Iris pigment epithelial cell (primary cell): Measurements from ENCODE around the gene IRAK2.
"Not testable (repeated sequence)": the region's sequence is repeated elsewhere in the genome, so short reads cannot be mapped to it uniquely, and the experiment has no call there.

Experiments
- DNase-seq: peaks from one replicate; pipeline ENCODE4 v3.0.0-alpha.2; 2011; ENCODE audit warnings: low read depth

The IRAK2 gene

DNA sequence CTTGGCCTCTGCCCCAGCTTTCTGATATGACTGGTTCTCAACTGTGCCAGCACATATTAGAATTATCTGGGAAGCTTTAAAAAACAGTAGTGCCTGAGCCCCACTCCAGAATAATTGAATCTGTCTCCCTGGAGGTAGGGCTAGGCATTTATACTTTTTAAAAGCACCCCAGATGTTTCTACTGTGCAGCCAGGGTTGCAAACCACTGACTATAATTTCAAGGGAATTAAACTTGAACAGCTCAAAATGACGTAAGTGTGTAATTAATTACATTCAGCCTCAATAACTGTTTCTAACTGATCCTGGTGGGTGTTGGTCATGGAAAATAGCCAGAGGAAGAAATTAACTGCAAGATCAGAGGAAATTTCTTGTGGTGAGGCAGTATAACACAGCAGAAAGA, 4.4 kb upstream of the IRAK2 start:
- no peak for DNase-seq

DNA sequence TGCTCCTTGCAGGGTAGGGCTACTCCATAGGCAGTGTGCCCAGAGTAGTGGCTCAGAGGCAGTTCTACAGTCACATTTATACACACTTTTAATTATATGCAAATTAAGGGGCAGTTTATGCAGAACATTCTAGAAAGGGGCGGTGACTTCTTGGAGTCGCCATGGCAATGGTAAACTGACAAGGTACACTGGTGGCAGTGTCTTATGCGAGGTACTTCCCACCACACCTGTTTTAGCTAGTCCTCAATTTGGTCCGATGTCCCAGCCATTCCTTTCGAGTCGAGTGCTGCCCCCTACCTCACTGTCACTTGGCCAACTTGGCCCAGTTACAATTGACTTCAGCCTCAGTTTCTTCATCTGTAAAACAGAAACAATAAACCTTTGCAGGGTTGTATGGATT, 3.8 kb upstream of the IRAK2 start:
- DNase-seq: no peak

DNA sequence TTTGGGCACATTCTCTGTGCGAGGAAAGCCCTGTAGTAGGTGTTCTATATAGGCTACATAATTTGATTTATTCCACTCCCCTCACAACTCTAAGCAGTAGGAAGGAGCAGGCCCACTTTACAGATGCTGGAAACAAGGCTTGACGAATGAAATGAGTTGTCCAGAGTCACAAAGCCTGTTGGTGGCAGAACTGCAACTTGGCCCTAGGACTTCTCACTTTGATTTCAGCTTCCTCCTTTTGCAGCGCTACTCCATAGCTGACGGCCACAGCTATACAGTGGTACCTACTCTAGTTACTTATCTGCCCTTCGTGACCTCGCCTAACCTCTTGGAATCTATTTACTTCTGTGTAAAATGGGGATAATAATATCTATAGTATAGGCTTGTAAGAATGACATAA, 2.5 kb upstream of the IRAK2 start:
- DNase-seq: no peak

DNA sequence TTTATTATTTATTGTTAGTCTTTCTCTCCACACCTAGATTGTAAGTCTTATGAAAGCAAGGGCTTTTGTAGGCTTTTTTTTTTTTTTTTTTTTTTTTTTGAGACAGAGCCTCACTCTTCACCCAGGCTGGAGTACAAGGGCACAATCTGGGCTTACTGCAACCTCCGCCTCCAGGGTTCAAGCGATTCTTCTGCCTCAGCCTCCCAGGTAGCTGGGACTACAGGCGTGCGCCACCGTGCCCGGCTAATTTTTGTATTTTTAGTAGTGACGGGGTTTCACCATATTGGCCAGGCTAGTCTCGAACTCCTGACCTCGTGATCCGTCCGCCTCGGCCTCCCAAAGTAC, 546 bp upstream of the IRAK2 start:
- DNase-seq: not testable (repeated sequence)

DNA sequence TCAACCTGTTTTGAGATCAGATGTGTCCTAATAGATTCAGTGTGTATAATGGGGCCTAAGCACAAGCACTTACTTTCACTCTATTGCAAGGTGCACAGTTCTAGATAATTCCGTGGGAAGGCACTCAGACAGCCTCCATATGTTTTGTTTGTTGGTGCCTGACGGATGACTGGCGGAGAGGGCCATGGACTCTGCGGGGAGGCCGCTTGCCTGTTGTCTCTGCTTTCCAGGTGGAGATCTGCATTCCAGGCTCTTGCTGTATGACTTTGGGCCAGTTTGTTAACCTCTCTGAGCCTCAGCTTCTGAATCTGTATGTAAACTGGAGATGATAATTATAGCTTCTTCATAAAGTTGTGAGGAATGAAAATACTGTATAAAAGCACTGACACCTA, 1.5 kb downstream of the IRAK2 start:
- no peak for DNase-seq

DNA sequence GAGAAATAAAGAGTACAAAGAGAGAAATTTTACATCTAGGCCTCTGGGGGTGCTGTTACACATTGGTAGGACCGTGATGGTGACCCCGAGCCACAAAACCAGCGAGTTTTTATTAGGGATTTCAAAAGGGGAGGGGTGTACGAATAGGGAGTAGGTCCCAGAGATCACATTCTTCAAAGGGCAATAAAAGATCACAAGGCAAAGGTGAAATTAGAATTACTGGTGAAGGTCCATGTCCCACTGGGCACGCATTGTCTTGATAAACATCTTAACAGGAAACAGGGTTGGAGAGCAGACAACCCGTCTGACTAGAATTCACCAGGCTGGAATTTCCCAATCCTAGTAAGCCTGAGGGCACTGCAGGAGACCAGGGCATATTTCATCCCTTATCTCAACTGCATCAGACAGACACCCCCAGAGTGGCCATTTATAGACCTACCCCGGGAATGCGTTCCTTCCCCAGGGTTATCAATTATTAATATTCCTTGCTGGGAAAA, 4.3 kb downstream of the IRAK2 start:
- DNase-seq: no peak

DNA sequence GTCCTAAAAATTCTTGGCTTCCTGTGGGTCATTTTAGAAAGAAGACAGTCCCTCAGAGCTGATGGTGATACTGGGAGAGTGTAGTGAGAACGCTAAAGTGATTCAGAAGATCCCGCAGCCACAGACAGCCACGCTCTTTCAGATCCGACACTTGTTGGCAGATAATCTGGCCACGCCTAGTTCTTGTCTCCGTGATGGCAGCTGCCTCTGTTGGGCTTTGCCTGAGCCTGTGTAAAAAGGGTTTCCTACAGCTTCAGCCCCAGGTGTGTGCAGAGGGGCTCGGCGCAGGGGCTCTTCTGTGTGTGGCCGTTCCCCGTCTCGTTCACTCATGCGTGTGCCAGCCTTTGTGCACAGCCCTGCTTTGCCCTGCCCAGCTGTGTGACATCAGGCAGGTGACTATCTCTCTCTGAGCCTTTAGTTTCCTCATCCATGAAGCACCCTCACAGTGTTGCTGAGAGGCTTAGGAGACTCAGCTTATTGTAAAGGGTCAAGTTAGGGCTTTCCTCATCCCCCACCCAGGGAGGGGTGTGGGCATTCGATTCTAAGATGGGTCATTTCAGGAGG, 6.3 kb downstream of the IRAK2 start:
- no peak for DNase-seq

DNA sequence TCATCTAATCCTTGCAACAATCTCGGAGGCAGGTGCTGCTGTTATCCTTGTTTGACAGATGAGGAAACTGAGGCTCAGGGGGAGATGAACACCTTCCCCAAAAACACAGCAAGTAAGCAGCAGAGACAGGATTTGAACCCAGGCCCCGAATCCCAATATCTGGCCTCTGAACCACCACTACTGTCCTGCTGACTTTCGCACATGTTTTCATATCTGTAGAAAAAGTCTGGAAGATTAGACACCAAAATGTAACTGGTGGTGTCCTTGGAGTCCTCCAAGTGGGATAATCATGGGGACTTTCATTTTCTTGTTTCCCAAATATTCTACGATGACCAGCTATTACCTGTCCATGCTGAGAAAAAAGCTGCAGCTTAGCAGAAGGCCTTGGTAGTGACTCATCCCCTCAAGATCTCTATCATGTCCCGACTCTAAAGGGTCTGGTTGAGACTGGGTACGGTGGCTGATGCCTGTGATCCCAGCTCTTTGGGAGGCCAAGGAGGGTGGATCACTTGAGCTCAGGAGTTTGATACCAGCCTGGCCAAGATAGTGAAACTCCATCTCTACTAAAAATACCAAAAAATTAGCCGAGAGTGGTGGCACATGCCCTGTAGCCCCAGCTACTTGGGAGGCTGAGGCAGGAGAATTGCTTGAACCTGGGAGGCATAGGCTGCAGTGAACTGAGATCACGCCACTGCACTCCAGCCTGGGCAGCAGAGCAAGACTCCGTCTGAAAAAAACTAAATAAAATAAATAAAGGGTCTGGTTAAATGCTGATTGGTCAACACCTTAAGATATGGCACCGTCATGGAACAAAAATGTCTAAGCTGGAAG, 8.6 kb downstream of the IRAK2 start:
- peak; percentile 72 for DNase-seq

DNA sequence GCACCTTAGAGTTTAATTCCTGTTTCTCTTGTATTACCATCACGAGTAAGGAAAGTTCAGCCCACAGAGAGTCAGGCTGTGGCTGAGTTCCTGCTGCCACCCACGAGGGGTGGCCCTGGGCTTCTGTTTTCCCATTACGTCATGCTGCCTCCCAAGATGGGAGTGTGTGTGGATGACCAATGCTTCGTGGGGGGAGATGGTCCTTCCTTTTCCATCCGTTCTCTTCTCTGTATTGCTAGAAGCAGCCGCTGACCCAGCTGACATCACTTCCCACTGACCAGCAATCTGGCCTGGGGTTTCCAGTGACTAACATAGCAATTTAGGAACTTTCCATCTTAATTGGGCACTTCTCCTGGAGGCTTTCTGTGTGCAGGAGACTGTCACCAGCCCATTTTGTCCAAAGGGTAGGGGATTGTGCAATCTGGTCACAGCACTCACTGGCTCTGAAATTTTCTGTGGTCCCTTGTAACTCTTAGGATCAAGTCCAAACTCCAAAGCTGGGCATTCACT, 9.3 kb downstream of the IRAK2 start:
- DNase-seq: peak; percentile 99

DNA sequence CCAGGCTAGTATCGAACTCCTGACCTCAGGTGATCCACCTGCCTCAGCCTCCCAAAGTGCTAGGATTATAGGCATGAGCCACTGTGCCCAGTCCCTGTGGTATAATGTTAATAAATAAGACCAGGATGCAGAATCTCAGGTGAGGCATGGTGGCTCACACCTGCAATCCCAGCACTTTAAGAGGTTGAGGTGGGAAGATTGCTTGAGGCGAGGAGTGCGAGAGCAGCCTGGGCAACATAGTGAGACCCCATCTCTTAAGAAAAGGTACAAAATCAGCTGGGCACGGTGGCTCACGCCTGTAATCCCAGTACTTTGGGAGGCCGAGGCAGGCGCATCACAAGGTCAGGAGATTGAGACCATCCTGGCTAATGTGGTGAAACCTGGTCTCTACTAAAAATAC, 10.6 kb downstream of the IRAK2 start:
- not testable (repeated sequence) for DNase-seq

DNA sequence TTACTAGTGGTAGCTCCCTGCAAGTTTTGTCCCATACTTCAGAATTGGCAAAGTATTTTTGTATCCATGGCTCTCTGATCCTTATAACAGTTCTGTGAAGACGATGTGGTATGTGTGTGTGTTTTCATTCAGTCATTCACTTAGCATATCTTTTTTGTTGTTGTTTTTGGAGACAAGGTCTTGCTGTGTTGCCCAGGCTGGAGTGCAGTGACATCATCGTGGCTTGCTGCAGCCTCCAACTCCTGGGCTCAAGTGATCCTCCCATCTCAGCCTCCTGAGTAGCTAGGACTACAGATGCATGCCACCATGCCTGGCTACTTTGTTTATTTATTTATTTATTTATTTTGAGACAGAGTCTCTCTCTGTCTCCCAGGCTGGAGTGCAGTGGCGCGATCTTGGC, 11.4 kb downstream of the IRAK2 start:
- DNase-seq: not testable (repeated sequence)

DNA sequence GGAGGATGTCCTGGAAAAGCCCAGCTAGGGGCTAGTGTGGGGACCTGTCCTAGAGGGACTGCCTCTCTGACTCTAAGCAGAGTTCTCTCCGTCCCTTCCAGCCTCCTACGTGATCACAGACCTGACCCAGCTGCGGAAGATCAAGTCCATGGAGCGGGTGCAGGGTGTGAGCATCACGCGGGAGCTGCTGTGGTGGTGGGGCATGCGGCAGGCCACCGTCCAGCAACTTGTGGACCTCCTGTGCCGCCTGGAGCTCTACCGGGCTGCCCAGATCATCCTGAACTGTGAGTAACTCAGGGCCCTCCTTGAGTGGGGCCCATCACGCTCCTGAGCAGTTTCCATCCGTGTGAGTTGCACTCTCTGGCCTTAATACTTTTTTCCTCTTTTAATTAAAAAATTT, 13.0 kb downstream of the IRAK2 start:
- DNase-seq: no peak

DNA sequence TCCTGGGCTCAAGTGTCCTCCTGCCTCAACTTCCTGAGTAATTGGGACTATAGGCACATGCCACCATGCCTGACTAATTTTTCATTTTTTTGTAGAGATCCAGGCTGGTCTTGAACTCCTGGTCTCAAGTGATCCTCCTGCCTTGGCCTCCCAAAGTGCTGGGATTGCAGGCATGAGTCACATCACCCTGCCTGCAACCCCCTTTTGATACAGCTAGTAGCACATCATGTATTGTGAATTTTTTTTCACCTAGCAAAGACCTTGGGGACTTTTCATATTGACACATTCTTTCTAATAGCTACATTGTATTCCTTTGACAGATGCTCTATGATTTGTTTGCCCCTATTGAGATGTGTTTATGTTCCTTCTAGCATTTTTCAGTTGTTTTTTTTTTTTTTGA, 14.2 kb downstream of the IRAK2 start:
- no peak for DNase-seq

DNA sequence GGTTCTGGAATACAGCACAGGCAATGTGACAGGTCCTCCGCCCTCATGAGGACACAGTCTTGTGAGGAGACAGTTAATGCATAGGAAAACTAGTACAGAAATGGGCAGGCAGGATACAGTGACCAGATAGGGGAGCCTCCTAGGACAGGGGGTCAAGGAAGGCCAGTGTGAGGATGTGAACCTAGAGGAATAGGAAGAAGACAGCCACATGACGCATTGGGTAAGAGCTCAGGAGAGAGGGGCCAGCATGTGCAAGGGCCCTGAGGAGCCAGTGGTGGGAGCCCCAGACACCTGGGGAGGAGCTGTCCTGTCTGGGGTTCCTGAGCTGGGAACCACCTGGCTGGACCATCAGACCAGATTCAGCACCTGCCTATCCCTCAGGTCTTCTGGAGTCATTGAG, 15.6 kb downstream of the IRAK2 start:
- no peak for DNase-seq

DNA sequence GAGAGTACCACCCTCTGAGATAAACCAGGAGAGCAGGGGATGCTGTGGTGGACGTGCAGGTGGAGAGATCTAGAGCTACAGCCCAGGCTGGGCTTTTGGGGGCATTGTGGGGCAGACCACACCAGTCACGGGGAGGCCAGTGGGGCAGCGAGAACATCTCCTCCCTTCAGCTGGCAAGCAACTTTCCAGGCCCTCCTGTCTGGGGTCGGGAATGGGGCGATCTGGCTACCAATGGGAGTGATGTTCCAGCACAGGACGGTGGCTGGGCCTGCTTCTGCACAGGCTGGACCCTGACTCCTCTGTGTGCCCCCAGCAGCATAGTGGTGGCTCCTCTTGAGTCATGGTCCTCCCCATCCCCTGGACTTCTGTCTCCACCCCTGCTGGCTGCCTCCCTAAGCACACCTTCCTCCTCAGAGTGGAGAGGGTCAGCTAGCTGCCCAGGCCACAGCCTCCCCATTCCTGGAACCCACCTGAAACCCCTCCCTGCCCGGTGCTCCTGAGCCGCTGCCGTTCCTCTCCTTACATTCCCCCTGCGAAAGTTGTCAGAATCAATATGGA, 16.1 kb downstream of the IRAK2 start:
- no peak for DNase-seq

DNA sequence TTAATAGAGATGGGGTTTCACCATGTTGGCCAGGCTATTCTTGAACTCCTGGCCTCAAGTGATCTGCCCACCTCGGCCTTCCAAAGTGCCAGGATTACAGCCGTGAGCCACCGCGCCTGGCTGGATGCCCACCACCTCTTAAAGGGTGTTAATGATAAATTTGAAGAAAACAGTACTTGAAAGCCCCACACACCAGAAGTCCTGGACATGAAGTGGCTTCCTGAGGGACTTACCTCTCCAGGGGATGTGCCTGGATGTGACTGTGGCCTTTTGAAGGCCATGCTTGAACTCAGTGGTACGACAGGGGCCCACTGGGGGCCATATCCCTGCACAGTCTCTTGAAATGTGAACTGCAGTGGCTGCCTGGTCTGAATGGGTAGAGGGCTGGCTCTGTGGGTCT, 18.2 kb downstream of the IRAK2 start:
- no peak for DNase-seq

DNA sequence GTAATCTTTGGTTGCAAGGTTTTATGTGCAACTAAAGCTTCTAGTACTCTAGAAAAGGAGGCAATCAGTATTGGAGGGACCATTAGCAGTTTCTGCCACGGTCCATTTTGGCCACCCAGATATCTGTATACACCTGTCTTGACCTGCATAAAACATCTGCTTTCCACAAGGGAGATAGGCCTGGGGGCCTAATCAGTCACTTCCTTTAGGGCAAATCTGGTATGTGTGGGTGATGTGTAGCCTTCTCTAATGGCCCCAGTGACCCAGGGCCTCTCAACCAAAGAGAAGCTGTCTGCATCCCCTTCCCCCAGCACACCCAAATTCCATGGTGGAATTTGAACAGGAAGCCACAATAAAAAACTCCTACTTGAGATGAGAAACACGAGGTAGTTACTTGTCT, 19.5 kb downstream of the IRAK2 start:
- DNase-seq: no peak

DNA sequence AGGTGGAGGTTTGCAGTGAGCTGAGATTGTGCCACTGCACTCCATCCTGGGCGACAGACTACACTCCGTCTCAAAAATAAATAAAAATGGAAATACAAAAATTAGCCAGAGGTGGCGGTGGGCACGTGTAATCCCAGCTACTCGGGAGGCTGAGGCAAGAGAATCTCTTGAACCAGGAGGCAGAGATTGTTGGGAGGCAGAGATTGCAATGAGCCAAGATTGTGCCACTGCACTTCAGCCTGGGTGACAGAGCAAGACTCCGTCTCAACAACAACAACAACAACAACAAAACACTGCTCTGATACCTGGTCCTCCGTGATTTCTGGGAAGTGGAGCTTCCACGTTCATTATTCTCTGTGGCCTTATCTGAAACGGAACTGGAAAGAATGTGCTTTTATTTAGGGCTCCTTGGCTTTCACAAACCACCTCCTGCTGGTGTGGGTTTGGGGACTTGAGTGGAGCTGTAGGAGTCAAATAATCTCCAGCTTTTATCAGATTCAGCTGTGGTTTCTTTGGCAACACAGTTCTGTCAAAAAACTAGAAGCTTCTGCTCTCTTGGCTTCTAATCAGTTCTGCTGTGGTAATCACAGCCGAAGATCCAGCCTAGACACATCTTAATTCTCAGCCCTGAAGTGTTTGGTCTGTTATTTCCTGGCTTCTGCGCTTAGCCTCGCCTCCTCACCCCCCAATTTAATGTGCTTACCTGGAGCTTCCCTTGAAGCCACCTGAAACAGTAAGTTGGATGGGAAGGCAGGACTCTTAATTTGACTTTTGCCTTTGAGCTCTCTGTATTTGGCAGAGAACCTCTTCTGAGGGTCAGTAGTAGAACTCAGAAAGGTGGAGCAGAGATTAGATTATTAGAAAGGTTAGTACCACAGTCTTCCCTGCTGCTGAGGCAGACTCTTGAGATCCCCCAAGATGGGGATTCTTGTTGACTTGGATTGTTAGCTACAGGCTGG, 21.4 kb downstream of the IRAK2 start:
- DNase-seq: peak; percentile 74

DNA sequence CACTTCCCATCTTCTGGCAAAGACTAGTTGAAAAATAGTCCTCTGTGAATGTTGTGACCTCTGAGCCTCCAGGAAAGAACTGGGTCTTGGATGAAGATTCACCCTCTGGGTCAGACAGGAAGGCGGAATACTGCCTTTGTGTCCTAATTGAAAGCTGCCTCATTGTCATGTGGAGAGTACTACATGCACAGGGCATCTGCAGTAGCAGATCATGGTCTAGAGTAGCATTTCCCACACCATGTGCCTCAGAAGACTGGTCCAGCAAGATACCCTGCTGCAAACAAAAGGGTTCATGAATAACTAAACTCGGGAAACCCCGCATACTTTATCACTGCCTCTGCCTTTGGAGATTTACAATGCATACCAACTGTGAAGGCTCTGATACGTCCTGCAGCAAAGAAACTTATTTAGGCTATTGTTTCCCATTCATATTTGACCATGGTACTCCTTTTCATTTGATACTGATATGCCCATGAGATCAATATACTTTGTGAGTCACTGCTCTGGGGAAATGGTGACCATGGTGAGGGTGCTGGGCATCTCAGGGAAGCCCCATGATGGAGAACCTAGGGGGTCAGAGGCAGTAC, 22.7 kb downstream of the IRAK2 start:
- DNase-seq: no peak

DNA sequence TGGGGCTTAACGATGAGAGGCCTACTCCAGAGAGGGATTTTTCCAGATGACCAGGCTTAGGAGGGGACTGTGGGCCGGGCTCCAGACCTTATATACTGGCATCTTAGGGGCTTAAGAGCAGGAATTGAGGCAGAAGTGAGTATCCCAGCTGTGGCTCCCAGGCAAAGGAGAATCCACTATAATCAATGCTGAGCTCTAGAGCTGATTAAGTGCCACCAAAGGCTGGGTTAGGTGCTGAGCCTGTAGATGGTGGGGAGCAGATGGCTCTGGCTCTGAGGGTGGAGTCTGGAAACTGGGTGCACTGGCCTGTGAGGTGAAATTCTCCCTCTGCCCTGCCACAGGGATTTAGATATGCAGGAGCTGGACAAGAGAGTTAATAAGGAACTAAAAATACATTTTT, 23.2 kb downstream of the IRAK2 start:
- no peak for DNase-seq

DNA sequence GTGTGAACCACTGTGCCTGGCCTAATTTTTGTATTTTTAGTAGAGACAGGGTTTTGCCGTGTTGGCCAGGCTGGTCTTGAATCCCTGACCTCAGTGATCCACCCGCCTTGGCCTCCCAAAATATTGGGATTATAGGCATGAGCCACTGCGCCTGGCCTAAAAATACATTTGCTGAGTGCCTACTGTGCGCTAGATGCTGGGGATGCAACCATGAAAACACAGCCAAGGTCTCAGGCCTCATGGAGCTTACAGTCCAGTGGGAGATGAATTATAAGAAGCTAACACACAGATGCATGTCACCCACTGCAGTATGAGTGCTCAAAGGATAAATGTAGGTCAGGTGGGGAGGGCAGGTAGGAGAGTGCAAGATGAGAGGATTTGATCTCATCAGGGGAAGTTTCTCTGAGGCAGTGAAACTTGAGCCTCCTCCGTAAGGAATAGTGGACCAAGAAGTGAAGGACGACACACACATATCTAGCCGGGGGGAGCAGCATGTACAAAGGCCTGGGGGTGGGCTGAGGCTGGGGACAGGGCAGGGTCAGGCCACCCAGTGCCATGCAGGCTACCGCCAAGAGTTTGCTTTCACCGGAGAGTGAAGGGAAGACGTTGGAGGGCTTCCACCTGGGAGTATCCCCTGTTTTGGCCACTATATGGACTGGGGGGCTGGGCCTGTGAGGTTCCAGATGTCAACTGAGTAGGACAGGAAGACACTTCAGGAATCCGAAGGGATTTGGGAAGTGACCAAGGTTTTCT, 24.3 kb downstream of the IRAK2 start:
- DNase-seq: no peak
